IPS-11a (cell line): ENCODE measurements around the gene EBF4.
"Not testable (repeated sequence)": the region's sequence is repeated elsewhere in the genome, so short reads cannot be mapped to it uniquely, and the experiment has no call there.

ENCODE experiments used
- H3K4me3 ChIP-seq: one replicate; pipeline ENCODE4 v1.5.1; 2013; ENCODE audit warnings: low read depth, low read length, control low read depth

EBF4 gene

DNA sequence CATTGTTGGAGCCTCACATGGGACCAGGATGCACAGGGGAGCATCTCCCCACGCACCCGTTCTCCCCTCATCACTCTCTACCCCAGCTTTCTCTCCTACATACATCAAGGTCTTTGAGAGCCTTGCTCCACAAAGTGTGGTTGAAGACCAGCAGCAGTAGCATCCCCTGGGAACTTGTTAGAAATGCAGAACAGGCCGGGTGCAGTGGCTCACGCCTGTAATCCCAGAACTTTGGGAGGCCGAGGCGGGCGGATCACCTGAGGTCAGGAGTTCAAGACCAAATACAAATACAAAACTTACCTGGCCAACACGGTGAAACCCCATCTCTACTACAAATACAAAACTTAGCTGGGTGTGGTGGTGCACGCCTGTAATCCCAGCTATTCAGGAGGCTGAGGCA, 115.3 kb downstream of the EBF4 start:
- H3K4me3 ChIP-seq, result not testable (repeated sequence)

- no peak overlapping the region for H3K4me3 ChIP-seq
These were observed 117.1 kb downstream of the EBF4 start for GRCh38 chr20:2809690-2810089.
